ENCODE results near the gene RBM46. TPM values are rescaled to one million over a fixed set of nuclear protein-coding genes. Genes with fewer than 3 reads are reported as not detected.

RBM46 gene
- total RNA-seq, 1 experiment from 2014 or later: not detected

DNA sequence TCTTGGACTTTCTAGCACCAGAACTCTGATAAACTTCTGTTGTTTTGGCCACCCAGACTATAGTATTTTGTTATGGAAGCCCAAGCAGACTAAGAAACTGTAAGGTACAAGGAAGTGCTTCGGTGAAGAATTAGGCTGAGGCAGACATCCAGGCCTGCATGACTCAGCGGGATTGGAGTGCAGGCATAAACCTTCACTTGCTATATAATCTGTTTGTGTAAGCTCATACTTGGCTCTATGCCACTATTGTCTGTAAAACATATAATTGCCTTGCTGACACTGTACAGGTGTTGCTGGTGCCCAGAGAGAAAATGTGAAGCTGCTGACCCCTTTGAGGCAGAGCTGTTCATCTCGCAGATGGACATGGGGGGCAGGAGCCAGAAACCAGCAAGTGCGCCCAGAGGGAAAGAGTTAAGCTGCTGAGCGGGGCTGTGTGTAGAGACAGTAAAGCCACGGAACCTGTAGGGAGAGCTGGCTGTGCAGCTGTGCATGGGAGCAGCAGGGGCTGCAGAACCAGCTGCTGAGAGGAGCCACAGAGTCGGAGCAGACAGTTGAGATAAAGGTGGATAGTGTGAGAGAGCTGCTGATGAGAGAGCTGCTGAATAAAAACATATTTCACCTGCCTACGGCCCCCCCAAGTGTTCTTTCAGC, 96.2 kb downstream of the RBM46 start:
- no peaks in the 10 kb centered on the region for H3K36me3 ChIP-seq (ENCODE audit: control insufficient read depth, insufficient read depth, low read length)
- ChIA-PET CTCF (no interaction called here), POLR2A (no interaction called here)
- ATAC-seq (no peak), DNase-seq (ENCODE audit: low read depth, low spot score) (no peak)
- H3K4me3 ChIP-seq (ENCODE audit: low read depth in 2 of 2, low read length in 2 of 2): no peak overlapping the region
- H3K27ac ChIP-seq (ENCODE audit: low read length): no peak overlapping the region
- no peaks in the 10 kb centered on the region for H3K9me3 ChIP-seq (ENCODE audit: control insufficient read depth, insufficient read depth, low read depth, low read length)
- BruUV-seq (replicated peaks): no TSS peak
- H3K27me3 ChIP-seq (ENCODE audit: control insufficient read depth, insufficient read depth, low read length): no peaks in the 10 kb centered on the region
- intact Hi-C loops (cut with micrococcal nuclease; ENCODE audit: unreplicated experiment): no loop called here
- TF ChIP-seq SIN3A (IDR thresholded peaks at IDR 0.05; ENCODE audit: borderline replicate concordance, insufficient read depth, low read depth, low read length) (no peak), REST (IDR thresholded peaks at IDR 0.05; ENCODE audit: insufficient read depth in 1 of 2, low read depth in 2 of 2, low read length in 1 of 2) (no peak), POLR2AphosphoS5 (IDR thresholded peaks at IDR 0.05; ENCODE audit: low read depth, low read length) (no peak), CTCF (IDR thresholded peaks at IDR 0.05) (no peak), TCF7L2 (IDR thresholded peaks at IDR 0.05; ENCODE audit: low read depth, low read length) (no peak)
- no peaks in the 10 kb centered on the region for H3K4me1 ChIP-seq (ENCODE audit: control insufficient read depth, insufficient read depth, low read length)
- in situ Hi-C loops (cut with HindIII; ENCODE audit: low pct_unique_long_range_greater_than_20kb, low sequenced_read_pairs): no loop called here

Other genes with a start within 250 kb of the RBM46 start
- gene PLRG1, start 230.9 kb upstream of the RBM46 start, total RNA-seq (2021; ENCODE audit: unreplicated experiment): 66.1 TPM
- gene FGB, start 218.3 kb upstream of the RBM46 start, total RNA-seq (2021; ENCODE audit: unreplicated experiment): 2.0 TPM
- gene FGA, start 190.5 kb upstream of the RBM46 start, total RNA-seq (2021; ENCODE audit: unreplicated experiment): 2.7 TPM
- gene FGG, start 168.6 kb upstream of the RBM46 start, total RNA-seq (2021; ENCODE audit: unreplicated experiment): 1.8 TPM
- gene LRAT, start 37.3 kb upstream of the RBM46 start, total RNA-seq (2021; ENCODE audit: unreplicated experiment): not detected

Data from Panc1 (cell line).